SK-N-SH treated with all-trans-retinoic acid at 6 μM for 48 hours (cell line): ENCODE measurements around the gene NTPCR.

Source experiments
- BACH2 ChIP-seq: fragments of 250-450 bp; sonication (Bioruptor Pico); IDR thresholded peaks from 2 replicates; pipeline ENCODE4 v1.9.0; 2021; ENCODE audit warnings: mild to moderate bottlenecking, borderline replicate concordance
- ESRRG ChIP-seq: fragments of 250-450 bp; sonication (Bioruptor Pico); IDR thresholded peaks from 2 replicates; pipeline ENCODE4 v1.6.1; 2021; ENCODE audit warnings: mild to moderate bottlenecking
- ZC3H10 ChIP-seq: fragments of 250-450 bp; sonication (Bioruptor Pico); IDR thresholded peaks from 2 replicates; pipeline ENCODE4 v1.5.1; 2021; ENCODE audit warnings: mild to moderate bottlenecking, moderate library complexity
- ZNF565 ChIP-seq: fragments of 450-650 bp; formaldehyde crosslinking; conservative IDR thresholded peaks from 2 replicates; pipeline ENCODE4 v1.5.0; 2020; ENCODE audit warnings: low read depth, mild to moderate bottlenecking, moderate library complexity
- ZNF8 ChIP-seq: fragments of 450-650 bp; formaldehyde crosslinking; IDR thresholded peaks from 2 replicates; pipeline ENCODE4 v1.5.0; 2020; ENCODE audit warnings: mild to moderate bottlenecking, moderate library complexity
- TF ChIP-seq, protein P1 (sequence below): fragments of 250-450 bp; sonication (Bioruptor Pico); IDR thresholded peaks from 2 replicates; pipeline ENCODE4 v1.8.0; 2021; ENCODE audit warnings: low read depth, mild to moderate bottlenecking, moderate library complexity, borderline replicate concordance
- TF ChIP-seq, protein P2 (sequence below): fragments of 250-450 bp; sonication (Bioruptor Pico); IDR thresholded peaks from 2 replicates; pipeline ENCODE4 v1.8.0; 2020; ENCODE audit warnings: mild to moderate bottlenecking, moderate library complexity, borderline replicate concordance
- TF ChIP-seq, protein P3 (sequence below): fragments of 250-450 bp; sonication (Bioruptor Pico); IDR thresholded peaks from 2 replicates; pipeline ENCODE4 v1.5.1; 2021; ENCODE audit warnings: mild to moderate bottlenecking, moderate library complexity

DNA sequence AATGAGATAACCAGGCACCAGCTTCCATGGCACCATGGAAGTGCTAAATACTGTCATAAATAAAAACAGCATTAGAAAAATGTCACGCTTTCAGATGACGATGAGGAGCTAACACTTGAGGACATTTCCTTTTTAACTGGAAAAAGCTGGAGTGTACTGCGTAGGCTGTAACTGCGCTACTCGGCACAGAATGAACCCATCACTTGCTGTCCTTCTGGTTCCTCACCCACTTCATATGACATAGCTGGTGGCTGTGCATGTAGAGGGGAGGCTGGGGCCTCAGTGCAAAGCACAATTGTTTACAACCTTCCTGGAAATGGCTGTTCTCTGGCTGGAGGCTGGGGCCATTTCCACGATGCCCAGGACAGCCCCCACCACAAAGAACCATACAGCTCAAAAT lies 55.7 kb downstream of the NTPCR start:
- TF ChIP-seq, protein P1, sequence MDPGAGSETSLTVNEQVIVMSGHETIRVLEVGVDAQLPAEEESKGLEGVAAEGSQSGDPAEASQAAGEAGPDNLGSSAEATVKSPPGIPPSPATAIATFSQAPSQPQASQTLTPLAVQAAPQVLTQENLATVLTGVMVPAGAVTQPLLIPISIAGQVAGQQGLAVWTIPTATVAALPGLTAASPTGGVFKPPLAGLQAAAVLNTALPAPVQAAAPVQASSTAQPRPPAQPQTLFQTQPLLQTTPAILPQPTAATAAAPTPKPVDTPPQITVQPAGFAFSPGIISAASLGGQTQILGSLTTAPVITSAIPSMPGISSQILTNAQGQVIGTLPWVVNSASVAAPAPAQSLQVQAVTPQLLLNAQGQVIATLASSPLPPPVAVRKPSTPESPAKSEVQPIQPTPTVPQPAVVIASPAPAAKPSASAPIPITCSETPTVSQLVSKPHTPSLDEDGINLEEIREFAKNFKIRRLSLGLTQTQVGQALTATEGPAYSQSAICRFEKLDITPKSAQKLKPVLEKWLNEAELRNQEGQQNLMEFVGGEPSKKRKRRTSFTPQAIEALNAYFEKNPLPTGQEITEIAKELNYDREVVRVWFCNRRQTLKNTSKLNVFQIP (CRISPR knock-in tag): no peak
- TF ChIP-seq, protein P2, sequence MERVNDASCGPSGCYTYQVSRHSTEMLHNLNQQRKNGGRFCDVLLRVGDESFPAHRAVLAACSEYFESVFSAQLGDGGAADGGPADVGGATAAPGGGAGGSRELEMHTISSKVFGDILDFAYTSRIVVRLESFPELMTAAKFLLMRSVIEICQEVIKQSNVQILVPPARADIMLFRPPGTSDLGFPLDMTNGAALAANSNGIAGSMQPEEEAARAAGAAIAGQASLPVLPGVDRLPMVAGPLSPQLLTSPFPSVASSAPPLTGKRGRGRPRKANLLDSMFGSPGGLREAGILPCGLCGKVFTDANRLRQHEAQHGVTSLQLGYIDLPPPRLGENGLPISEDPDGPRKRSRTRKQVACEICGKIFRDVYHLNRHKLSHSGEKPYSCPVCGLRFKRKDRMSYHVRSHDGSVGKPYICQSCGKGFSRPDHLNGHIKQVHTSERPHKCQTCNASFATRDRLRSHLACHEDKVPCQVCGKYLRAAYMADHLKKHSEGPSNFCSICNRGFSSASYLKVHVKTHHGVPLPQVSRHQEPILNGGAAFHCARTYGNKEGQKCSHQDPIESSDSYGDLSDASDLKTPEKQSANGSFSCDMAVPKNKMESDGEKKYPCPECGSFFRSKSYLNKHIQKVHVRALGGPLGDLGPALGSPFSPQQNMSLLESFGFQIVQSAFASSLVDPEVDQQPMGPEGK (CRISPR knock-in tag): no peak
- TF ChIP-seq ZNF8 (CRISPR knock-in tag): no peak
- TF ChIP-seq ESRRG (CRISPR knock-in tag): no peak
- no peak for TF ChIP-seq ZNF565 (CRISPR knock-in tag)
- TF ChIP-seq ZC3H10 (CRISPR knock-in tag): no peak
- no peak for TF ChIP-seq BACH2 (CRISPR knock-in tag)
- TF ChIP-seq, protein P3, sequence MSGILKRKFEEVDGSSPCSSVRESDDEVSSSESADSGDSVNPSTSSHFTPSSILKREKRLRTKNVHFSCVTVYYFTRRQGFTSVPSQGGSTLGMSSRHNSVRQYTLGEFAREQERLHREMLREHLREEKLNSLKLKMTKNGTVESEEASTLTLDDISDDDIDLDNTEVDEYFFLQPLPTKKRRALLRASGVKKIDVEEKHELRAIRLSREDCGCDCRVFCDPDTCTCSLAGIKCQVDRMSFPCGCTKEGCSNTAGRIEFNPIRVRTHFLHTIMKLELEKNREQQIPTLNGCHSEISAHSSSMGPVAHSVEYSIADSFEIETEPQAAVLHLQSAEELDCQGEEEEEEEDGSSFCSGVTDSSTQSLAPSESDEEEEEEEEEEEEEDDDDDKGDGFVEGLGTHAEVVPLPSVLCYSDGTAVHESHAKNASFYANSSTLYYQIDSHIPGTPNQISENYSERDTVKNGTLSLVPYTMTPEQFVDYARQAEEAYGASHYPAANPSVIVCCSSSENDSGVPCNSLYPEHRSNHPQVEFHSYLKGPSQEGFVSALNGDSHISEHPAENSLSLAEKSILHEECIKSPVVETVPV: no peak
